Activated CD8-positive, alpha-beta memory T cell treated with anti-CD3 and anti-CD28 coated beads for 1 hour (primary cell): Measurements from ENCODE around the gene UBE2J2.

Experiments used
- DNase-seq, 2 donors: peaks; one replicate each; pipeline ENCODE4 v3.0.0-alpha.2; 2020; ENCODE audit warnings: low read depth in 1 of 2; ENCODE audit errors: extremely low read depth in 1 of 2

UBE2J2 gene

GRCh38 chr1:1216770-1217620, 56.7 kb downstream of the UBE2J2 start:
- DNase-seq = no peak

- no peak for DNase-seq
Measured at GRCh38 chr1:1215881-1216605, 57.6 kb downstream of the UBE2J2 start.

GRCh38 chr1:1215080-1215676, 58.5 kb downstream of the UBE2J2 start:
- no peak for DNase-seq

GRCh38 chr1:1213345-1214265, 60.0 kb downstream of the UBE2J2 start, which contains the start of gene TNFRSF4:
Gene TNFRSF4, minus strand, starts transcription at chr1:1214153. Its CDS starts 26 bp downstream, at chr1:1214127.
- no peak for DNase-seq

- DNase-seq = no peak
Measured at GRCh38 chr1:1212780-1213344, 60.8 kb downstream of the UBE2J2 start.

- DNase-seq = no peak
Measured at GRCh38 chr1:1211541-1212441, 61.9 kb downstream of the UBE2J2 start.

- DNase-seq = no peak
Measured at GRCh38 chr1:1210726-1211540, 62.7 kb downstream of the UBE2J2 start.

- DNase-seq = no peak
Measured at GRCh38 chr1:1208713-1209433, 64.8 kb downstream of the UBE2J2 start.

- DNase-seq = no peak
Measured at GRCh38 chr1:1207571-1207892, 66.1 kb downstream of the UBE2J2 start.

- no peak for DNase-seq
Measured at GRCh38 chr1:1206966-1207531, 66.6 kb downstream of the UBE2J2 start.

GRCh38 chr1:1206376-1206965, 67.2 kb downstream of the UBE2J2 start, which contains the start of gene TNFRSF18:
Gene TNFRSF18, minus strand, starts transcription at chr1:1206592. Its CDS starts 21 bp downstream, at chr1:1206571.
- DNase-seq = no peak

GRCh38 chr1:1205769-1206375, 67.8 kb downstream of the UBE2J2 start:
- no peak for DNase-seq

- DNase-seq = no peak
Measured at GRCh38 chr1:1204998-1205768, 68.5 kb downstream of the UBE2J2 start.

GRCh38 chr1:1204425-1204920, 69.2 kb downstream of the UBE2J2 start:
- DNase-seq = no peak
